MM.1S (cell line): Measurements from ENCODE around the gene CTNNA2.

ENCODE experiments used
- DNase-seq: peaks from one replicate; pipeline ENCODE4 v3.0.0-alpha.2; 2015
- H2AFZ ChIP-seq: fragments of 300-600 bp; sonication (generic); 2 replicates; pipeline ENCODE4 v1.6.0; 2016; ENCODE audit warnings: antibody characterized with exemption, low read length
- H3F3A ChIP-seq: fragments of 300-600 bp; sonication (generic); 2 replicates; pipeline ENCODE4 v1.6.1; 2016; ENCODE audit warnings: mild to moderate bottlenecking, antibody characterized with exemption, low read length, moderate library complexity, mixed read lengths; ENCODE audit not compliant: insufficient read depth
- H3K27ac ChIP-seq: fragments of 300-600 bp; sonication (generic); 2 replicates; pipeline ENCODE4 v1.5.1; 2016; ENCODE audit warnings: mild to moderate bottlenecking, low read length
- H3K27me3 ChIP-seq: fragments of 300-600 bp; sonication (generic); replicated peaks from 2 replicates; pipeline ENCODE4 v1.6.0; 2016; ENCODE audit warnings: low read length; ENCODE audit not compliant: insufficient read depth
- H3K36me3 ChIP-seq: fragments of 300-600 bp; sonication (generic); replicated peaks from 2 replicates; pipeline ENCODE4 v1.6.1; 2016; ENCODE audit warnings: mild to moderate bottlenecking, low read length, mixed read lengths; ENCODE audit not compliant: insufficient read depth
- H3K4me1 ChIP-seq: fragments of 300-600 bp; sonication (generic); 2 replicates; pipeline ENCODE4 v1.6.1; 2016; ENCODE audit warnings: low read length, mixed read lengths
- H3K4me2 ChIP-seq: fragments of 300-600 bp; sonication (generic); 2 replicates; pipeline ENCODE4 v1.6.0; 2016; ENCODE audit warnings: low read depth, low read length
- H3K4me3 ChIP-seq: fragments of 300-600 bp; sonication (generic); 2 replicates; pipeline ENCODE4 v1.5.1; 2016; ENCODE audit warnings: low read length, mixed read lengths
- H3K79me2 ChIP-seq: fragments of 300-600 bp; sonication (generic); 2 replicates; pipeline ENCODE4 v1.6.1; 2016; ENCODE audit warnings: mixed run types, low read length, mixed read lengths
- H3K9ac ChIP-seq: fragments of 300-600 bp; sonication (generic); 2 replicates; pipeline ENCODE4 v1.6.1; 2016; ENCODE audit warnings: low read length, mixed read lengths
- H3K9me2 ChIP-seq: fragments of 300-600 bp; sonication (generic); replicated peaks from 2 replicates; pipeline ENCODE4 v1.6.1; 2016; ENCODE audit warnings: mild to moderate bottlenecking, low read length, mixed read lengths; ENCODE audit not compliant: insufficient read depth
- H3K9me3 ChIP-seq: fragments of 300-600 bp; sonication (generic); replicated peaks from 2 replicates; pipeline ENCODE4 v1.6.1; 2016; ENCODE audit warnings: mild to moderate bottlenecking, low read length, mixed read lengths; ENCODE audit not compliant: insufficient read depth
- H4K20me1 ChIP-seq: fragments of 300-600 bp; sonication (generic); 2 replicates; pipeline ENCODE4 v1.6.1; 2016; ENCODE audit warnings: mild to moderate bottlenecking, low read length, moderate library complexity, mixed read lengths; ENCODE audit not compliant: insufficient read depth
- CTCF ChIP-seq: fragments of 300-600 bp; sonication (generic); IDR thresholded peaks from 2 replicates; pipeline ENCODE4 v1.5.1; 2016; ENCODE audit warnings: antibody characterized with exemption, low read length, mixed read lengths
- EZH2 ChIP-seq: fragments of 300-600 bp; sonication (generic); optimal IDR thresholded peaks from 2 replicates; pipeline ENCODE3; 2017; ENCODE audit warnings: low read depth, mild to moderate bottlenecking, antibody characterized with exemption, low read length, mixed read lengths
- EZH2phosphoT487 ChIP-seq: fragments of 300-600 bp; sonication (generic); IDR thresholded peaks from 2 replicates; pipeline ENCODE4 v1.6.1; 2018; ENCODE audit warnings: antibody characterized with exemption, low read length

The CTNNA2 gene

DNA sequence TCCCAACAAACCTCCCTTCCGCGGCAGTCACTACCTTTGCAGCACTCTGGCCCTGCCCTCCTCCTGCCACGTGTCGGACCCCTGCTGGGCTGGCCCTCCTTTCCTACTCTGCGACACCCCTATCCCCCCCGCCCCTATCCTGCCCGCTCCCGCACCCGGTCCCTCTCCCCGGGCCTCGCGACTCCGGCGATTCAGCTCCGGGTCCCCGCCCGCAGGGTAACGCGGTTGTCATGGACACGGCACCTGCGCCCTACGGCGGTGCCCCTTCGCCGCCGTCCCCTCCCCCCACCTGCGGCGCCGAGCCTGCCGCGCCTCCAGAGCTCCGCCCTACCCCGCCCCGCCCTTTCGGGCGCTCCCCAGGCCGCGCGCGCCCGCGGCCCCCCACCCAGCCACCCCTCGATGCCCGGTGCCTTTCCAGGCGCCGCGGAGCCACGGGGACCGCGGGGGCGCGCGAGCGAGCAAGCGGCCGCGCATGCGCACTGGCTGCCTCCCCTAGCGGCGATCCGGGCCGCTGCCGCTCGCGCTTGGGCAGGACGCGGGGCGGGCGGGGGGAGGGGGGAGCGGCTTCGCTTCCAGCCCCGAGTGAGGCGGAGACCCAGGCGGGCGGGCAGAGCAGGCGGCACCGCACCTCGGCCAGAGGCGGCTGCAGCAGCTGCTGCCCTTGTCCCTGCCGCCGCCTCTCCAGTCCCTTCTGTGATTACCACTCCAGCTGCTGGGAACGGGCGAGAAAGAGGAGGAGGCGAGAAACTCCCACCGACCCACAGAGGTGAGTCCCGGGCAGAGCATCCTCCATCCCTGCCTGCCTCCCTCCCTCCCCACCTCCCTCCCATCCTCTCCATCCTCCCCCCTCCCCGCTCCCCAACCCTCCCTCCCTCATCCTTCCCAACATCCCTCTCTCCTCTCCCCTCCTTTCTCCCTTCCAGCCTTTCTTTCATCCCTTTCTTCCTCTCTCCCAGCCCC is at the start of gene CTNNA2:
TSS of gene CTNNA2 (plus strand) at position 610 of the 960 bp plus-strand sequence.
- peak within 1 kb of the TSS; percentile 72 for H3K4me3 ChIP-seq
- no peaks in the 10 kb centered on the region for H3K4me1 ChIP-seq
- no peaks in the 10 kb centered on the region for H4K20me1 ChIP-seq
- H3K27me3 ChIP-seq = no peaks in the 10 kb centered on the region
- peak within 1 kb of the TSS; percentile 76 for H2AFZ ChIP-seq
- H3K36me3 ChIP-seq = no peaks in the 10 kb centered on the region
- H3K27ac ChIP-seq = no peak within 1 kb of the TSS
- peak within 1 kb of the TSS; percentile 72 for H3K4me2 ChIP-seq
- peak; percentile 91 for DNase-seq
- no peaks in the 10 kb centered on the region for H3K9me2 ChIP-seq
- peak within 1 kb of the TSS; percentile 47; the same call in 1 of the 2 replicates for H3K9ac ChIP-seq
- H3K79me2 ChIP-seq = no peaks in the 10 kb centered on the region
- H3F3A ChIP-seq = no peaks in the 10 kb centered on the region
- H3K9me3 ChIP-seq = no peaks in the 10 kb centered on the region
- no peak for TF ChIP-seq EZH2phosphoT487
- TF ChIP-seq CTCF = no peak; the same call in 1 of the 2 replicates
- TF ChIP-seq EZH2 = no peak

- DNase-seq = no peak
- Histone ChIP-seq H3K4me3 (no peak overlapping the region), H3K9ac (no peak overlapping the region), H3K79me2 (no peaks in the 10 kb centered on the region), H3K9me3 (no peaks in the 10 kb centered on the region), H3K27ac (no peak overlapping the region), H3K4me2 (no peak overlapping the region), H3F3A (no peaks in the 10 kb centered on the region), H3K36me3 (no peaks in the 10 kb centered on the region), H3K27me3 (no peaks in the 10 kb centered on the region), H3K4me1 (no peaks in the 10 kb centered on the region), H2AFZ (no peak overlapping the region), H3K9me2 (no peaks in the 10 kb centered on the region), H4K20me1 (no peaks in the 10 kb centered on the region)
- no peak for TF ChIP-seq EZH2
- TF ChIP-seq CTCF = no peak
- TF ChIP-seq EZH2phosphoT487 = no peak
Observed at GRCh38 chr2:79487399-79487798, 25.5 kb upstream of the CTNNA2 start.

- Histone ChIP-seq H3K9ac (no peak overlapping the region), H3K4me2 (peak overlapping the region; percentile 72; the same call in 1 of the 2 replicates), H2AFZ (no peak overlapping the region), H3K79me2 (no peaks in the 10 kb centered on the region), H4K20me1 (no peaks in the 10 kb centered on the region), H3K36me3 (no peaks in the 10 kb centered on the region), H3K9me3 (no peaks in the 10 kb centered on the region), H3K4me3 (no peak overlapping the region), H3K27me3 (no peaks in the 10 kb centered on the region), H3K4me1 (no peaks in the 10 kb centered on the region), H3K27ac (no peak overlapping the region), H3F3A (no peaks in the 10 kb centered on the region), H3K9me2 (no peaks in the 10 kb centered on the region)
- DNase-seq = peak; percentile 40
- no peak for TF ChIP-seq EZH2
- TF ChIP-seq CTCF = no peak
- TF ChIP-seq EZH2phosphoT487 = no peak
Observed at GRCh38 chr2:79511320-79511951, 1.4 kb upstream of the CTNNA2 start.
